Medulla oblongata (tissue), 1 donor: Measurements from ENCODE around the gene ANO2.
"Not testable (repeated sequence)": the region's sequence is repeated elsewhere in the genome, so short reads cannot be mapped to it uniquely, and the experiment has no call there.

Experiments used
- DNase-seq: peaks from one replicate; pipeline ENCODE4 v3.0.0-alpha.2; 2015; ENCODE audit errors: extremely low spot score

ANO2 gene

DNA sequence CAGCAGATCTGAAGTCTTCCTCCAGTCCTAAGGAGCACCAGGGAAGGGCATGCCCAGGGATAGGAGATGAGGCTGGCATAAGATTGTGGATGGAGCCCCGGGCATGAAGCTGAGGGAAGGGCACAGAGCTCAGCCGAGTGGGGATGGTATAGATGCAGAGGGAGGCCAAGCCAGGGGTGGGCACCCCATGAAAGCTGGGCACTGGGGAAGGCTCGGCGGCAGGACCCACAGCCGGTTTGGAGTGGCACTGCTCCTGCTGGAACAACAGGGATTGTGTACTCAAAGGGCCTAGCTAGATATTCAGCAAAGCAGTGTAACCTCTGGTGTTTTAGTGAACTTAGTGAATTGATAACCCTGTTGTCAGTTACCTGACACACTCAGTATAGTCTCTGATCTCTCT, 396.0 kb downstream of the ANO2 start:
- DNase-seq: no peak

GRCh38 chr12:5548152-5548943, 396.7 kb downstream of the ANO2 start:
- no peak for DNase-seq

- DNase-seq: no peak
These were observed 398.4 kb downstream of the ANO2 start for GRCh38 chr12:5546616-5547015.

DNA sequence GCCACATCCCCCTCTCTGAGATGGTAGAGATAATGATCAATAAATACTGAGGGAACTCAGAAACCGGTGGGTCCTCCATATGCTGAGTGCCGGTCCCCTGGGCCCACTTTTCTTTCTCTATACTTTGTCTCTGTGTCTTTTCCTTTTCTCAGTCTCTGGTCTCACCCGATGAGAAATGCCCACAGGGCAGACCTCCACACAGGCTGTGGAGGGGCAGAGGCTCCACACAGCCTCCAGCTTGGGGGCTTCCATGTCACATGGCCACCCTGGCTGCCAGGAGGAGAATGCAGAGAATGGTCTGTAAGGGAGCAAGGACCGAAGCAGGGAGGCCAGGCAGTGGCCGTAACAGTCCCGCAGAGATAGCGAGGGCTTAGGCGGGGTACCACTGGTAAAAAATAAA, 407.3 kb downstream of the ANO2 start:
- no peak for DNase-seq

- DNase-seq: not testable (repeated sequence)
These were observed 407.9 kb downstream of the ANO2 start for GRCh38 chr12:5537026-5537615.

DNA sequence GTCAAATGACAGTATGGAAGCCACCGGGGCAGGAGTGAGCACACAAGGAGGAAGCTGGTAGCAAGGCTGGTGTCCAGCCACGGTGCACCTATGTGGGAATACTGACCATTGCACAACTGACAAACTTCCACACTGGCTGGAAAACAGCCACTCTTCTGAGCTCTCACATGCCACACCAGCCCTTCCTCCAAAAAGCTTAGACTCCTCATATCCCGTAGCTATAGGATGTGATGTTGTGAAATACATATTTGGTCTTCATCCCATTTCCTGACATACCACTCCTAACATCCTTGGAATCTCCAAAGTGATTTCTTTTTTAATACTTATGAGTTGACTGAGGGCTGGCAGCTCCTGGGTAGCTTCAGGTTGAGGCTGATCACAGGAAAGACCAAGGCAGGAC, 409.5 kb downstream of the ANO2 start:
- DNase-seq: no peak

DNA sequence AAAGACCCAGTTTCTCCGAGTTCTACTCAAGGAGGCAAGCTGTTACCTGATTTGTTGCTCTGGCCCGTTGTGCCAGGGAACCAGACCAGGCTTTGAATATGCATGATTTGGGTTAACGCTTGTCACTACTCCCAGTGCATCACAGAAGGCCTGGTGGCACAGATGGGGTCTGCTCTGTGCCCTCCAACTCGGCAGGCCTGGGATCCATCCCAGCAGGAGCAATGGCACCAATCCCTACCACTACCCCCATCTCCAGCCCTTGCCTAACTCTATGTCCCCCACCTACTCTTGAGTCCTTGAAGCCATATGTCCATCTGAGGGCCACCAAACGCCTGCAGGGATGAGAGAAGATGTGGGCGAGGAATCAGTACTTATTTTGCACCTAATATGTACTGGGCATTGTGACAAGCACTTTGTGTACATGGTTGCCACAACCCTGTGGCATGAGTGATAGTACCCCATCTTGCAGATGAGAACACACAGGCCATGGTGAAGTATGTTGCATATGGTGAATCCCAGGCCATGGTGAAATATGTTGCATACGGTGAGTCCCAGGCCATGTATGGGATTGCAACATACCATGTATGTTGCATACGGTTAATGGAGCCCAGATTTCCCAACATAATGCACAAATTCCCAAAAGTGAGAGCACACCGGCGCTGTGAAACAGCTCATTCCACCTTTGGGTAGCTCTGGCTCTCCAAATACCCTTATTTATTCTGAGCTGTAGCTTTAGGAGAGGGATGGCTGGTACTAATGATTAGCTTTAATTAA, 410.4 kb downstream of the ANO2 start:
- no peak for DNase-seq

- DNase-seq: no peak
These were observed 411.7 kb downstream of the ANO2 start for GRCh38 chr12:5533368-5533767.

DNA sequence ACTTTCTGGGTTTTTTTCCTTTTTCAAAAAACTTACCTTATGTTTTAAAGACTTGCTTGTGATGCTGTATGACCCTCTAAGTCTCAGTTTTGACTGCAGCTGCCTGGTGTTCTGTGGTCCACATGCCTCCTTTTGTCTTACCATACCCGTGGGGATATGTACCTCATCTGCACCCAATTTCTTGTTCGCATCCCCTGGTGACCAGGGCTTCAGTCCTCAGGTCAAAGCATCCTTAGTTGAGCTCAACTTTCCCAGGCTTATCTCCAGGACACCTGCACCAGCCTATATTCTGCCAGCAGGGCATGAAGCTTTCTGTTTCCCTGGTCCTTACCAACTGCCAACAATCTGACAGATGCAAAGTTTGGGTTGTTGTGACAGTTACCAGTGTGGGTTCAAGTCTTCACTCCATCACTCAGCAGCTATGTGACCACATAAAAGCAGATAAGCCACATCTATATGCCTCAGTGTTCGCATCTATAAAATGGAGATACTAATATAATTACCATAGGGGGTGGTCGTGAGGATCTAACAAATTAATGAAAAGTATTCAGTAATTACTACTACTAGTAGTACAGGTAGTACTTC, 419.2 kb downstream of the ANO2 start:
- DNase-seq: no peak

- DNase-seq: no peak
These were observed 420.2 kb downstream of the ANO2 start for GRCh38 chr12:5524769-5525436.

DNA sequence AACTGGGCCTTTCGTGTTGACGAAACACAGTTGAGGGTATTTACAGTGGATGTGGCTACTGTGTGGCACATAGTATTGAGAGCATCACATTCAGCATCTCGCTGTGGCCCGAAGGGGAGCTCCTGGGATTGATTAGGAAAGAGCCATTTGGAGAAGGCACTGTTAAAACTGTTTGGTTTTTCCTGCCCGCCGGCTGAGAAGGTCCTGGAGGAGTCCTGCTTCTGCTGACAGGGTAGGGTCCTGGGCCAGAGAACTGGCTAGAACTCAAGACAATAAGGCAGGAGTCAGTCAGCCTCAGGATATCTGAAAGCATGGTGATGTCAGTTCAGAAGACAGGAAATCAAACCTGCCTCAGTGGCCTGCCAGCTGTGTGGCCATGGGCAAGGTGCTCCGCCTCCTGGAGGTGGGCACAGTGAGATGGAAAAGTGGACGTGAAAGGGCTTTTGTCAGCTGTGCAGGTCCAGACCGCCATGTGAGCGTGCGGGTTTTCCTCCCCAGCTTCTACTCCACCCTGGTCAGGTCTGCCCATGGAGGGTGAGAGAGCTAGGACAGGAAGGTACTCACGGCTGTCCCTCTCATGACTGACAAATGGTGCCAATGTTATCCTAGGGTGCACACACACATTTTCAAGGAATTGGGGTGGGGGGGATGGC, 420.8 kb downstream of the ANO2 start:
- DNase-seq: no peak

DNA sequence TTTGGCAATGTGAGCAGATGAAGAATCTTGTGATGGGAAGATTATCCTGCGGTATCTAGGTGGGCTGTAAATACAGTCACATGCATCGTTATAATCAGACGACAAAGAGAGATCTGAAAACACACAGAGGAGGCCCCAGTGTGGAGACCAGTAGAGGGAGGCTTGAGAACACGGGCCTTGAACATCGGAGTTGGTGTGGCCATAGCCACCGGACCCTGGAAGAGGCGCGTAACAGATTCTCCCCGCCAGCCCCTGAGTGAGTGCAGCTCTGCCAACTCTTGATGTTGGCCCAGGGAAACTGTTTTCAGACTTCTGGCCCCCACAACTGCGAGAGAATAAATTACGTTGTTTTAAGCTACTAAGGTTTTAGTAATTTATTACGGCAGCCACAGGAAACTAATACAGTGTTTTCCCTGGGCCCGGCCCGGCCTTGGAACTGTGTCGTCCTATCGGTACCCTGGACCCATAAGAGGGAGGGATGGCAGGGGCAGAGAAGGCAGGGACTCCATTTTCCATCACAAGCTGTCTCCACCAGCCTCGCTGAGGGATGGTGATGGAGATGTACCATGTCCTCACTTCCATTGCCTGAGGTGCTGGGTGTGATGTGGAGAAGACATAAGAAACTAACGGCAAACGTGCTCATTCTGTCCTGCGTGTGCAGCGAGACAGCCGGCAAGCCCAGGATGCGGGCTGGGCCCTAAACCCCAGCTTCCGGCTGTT, 421.5 kb downstream of the ANO2 start:
- no peak for DNase-seq

- DNase-seq: no peak
These were observed 422.4 kb downstream of the ANO2 start for GRCh38 chr12:5522432-5523335.

GRCh38 chr12:5521456-5522325, 423.4 kb downstream of the ANO2 start:
- no peak for DNase-seq

GRCh38 chr12:5520831-5521230, 424.2 kb downstream of the ANO2 start:
- DNase-seq: no peak

DNA sequence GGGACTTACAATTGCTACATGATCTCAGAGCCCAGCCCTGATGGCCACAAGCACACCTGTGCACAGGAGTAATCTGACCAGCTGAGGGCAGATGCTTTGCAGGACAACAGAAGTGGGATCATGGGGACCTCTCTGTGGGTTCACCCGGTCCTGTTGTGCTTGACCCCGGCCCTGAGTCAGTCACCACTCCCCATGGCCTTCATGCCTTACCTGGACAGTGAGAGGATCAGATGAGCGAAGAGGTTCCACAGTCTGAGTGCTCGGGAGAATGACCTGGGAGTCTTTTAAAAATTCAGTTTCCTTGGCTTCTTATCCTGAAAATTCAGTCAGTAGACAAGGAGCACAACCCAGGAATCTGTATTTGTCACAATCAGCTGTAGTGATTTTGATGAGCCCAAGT, 425.0 kb downstream of the ANO2 start:
- no peak for DNase-seq

DNA sequence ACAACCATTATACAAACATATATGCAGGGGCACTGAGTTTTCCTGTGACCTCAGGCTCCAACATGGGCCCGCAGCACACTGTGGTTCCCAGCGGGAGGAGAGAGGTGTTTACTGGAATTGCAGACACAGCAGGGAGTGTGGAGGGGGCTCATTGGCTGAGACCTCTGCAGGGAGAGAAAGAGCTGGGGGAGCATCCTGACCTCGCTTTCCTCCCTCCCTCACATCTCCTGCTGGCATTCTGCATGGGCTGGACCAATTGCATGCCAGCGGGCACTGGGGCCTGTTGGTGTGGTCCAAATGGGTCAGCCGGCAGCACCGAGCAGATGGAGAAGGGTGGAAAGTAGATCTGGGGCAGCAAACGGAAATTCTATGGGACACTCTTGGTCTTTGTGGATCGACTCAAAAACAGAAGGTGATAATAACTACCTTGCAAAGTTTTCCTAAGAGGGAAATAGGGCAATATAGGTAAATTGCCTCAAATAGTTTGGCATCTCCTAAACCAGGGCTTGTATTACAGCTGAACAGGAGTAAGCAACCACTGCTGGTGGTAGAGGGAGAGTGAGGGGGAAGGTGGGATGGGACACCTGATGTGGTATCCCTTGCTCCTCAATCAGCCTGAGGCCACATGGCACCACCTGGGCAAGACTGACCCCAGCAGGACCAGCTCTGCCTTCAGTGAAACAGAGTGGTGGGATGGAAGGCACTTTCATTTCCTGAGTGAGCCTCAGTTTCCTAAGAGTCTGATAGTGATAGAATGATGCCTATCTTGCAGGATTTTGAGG, 426.3 kb downstream of the ANO2 start:
- DNase-seq: no peak
